Stimulated activated CD8-positive, alpha-beta memory T cell treated with anti-CD3 and anti-CD28 coated beads, Interleukin-7, amount 100 ng/mL, for 24 hours (primary cell): Measurements from ENCODE around the gene DYNC1LI2.
A peak's percentile ranks its signal among the peaks of the same experiment; 100 is the strongest.
"Not testable (repeated sequence)": the region's sequence is repeated elsewhere in the genome, so short reads cannot be mapped to it uniquely, and the experiment has no call there.

Experiments used
- DNase-seq: peaks from one replicate; pipeline ENCODE4 v3.0.0-alpha.2; 2020; ENCODE audit warnings: low read depth

Gene DYNC1LI2

DNA sequence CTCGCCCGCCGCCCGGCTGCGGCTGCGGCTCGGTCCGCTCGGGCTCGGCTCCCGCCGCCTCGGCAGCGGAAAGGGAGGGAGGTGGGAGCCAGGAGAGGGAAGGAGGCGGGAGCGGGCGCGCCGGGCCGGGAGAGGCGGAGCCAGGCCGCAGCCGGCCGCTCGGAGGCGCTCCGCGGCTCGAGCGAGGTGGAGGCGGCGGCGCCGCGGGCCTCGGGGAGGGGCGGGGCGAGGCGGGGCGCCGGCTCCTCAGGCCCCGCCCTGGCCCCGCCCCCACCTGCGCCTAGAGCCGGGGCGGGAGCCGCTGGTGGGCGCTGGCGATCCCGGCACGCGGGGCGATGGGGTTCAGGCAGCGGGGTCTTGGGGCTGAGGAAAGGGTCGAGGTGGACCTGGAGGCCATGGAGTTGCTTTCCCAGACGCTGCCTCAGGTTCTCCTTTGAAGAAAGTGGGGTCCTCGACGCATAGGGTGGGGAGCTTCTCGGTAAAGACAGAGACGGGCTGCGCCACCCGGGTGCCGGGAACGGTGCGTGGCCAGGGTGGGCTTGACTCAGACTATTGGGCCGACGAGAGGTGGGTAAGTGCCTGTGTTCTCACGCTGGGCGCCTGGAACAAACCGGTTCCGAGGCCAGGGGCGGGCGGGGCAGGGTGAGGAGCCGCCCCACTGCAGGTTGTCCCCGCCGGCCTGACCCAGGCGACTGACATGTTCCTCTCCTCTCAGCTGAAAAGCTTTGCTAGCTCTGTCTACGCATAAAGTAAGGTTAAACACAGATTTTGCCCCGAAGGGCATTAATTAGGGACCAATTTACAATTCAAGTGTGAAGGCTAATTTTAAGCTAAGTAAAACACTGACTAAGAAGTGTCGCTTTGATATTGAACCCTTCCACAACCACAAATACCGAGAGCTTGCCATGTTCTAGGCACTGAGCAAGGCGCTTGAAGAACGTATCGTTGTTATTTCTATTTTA is 54.5 kb downstream of the DYNC1LI2 start, which contains the start of gene CMTM4:
TSS of gene CMTM4 (minus strand) at position 75 of the 962 bp plus-strand sequence. CDS start 218 bp downstream, outside the sequence.
- peak; percentile 38 for DNase-seq

DNA sequence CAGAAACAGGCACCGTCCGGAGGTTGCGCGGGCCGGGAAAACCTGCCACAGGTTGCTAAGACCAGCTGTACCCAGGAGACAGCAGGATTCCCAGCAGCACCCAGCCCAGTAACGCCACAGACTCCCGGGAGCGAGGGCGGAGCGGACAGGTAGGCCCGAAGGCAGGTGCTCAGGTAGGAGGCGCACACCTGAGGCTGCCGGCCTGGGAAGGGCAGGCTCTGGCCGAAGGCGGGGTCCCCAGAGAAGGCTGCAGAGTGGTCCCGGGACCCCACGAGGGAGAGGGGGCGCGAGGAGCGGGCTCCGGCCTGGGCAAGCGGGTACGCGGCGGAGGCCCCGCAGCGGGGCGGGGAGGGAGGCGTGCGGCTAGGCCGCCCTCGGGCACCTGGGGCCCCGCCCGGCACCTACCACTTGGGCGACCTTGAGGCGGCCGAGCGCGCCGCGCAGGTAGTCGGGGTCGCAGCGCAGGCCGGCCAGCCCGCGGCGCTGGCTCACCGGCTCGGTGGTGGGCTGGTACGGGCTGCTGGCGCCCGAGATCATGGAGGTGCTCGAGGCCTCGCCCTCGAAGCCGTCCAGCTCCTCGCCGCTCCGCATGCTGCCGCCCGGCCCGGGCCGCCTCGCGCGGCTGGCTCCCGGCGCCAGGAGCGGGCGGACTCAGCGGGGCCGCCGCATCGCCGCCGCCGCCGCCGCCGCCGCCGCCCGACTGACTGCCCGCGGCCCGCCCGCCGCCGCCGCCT is 55.3 kb downstream of the DYNC1LI2 start:
- no peak for DNase-seq

DNA sequence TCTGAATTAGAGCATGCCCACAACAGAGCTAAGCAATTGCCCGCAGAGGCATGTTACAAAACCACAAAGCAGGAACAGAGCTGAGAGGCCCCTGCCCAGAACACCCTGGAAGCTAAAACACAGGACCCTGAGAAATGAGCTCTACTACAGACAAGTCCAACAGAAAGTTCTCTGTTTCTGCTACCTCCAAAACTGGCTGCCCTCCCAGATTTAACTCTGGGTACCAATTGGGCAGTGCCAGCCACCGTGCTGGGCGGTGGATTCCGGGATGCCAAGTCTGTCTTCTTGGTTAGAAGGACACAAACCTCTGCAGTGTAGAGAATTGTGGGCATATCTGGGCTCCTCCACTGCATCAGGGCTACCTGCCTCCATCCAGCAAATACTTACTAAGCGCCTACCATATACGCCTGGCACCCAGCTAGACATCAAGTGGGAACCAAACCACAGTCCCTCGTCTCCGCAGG is 55.9 kb downstream of the DYNC1LI2 start:
- DNase-seq = no peak

DNA sequence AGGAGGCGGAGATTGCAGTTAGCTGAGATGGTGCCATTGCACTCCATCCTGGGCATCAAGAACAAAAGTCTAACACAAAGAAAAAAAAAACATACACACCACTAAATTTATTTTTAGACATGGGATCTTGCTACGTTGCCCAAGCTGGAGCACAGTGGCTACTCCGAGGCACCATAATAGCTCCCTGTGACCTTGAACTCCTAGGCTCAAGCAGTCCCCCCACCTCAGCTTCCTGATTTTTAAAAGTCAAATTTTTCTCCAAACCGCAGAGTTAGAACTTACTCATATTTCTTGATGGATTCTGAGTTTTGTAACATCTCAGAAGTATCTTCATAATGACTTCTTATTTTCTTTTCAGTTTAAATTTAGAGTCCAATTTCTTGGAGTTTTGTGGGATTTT is 58.3 kb downstream of the DYNC1LI2 start:
- DNase-seq = no peak

DNA sequence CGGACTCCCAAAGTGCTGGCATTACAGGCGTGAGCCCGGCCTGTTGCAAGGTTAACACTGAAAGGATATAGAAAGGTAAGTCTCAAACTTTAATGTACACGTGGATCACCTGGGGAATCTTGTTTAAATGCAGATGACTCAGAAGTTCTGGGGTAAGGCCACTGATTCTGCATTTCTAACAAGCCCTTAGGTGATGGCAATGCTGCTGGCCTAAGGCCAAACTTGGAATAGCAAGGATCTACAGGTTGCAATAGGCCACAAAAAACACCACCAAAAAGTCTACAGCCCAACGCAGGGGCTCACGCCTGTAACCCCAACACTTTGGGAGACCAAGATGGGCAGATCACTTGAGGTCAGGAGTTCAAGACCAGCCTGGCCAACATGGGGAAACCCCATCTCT is 59.1 kb downstream of the DYNC1LI2 start:
- no peak for DNase-seq

DNA sequence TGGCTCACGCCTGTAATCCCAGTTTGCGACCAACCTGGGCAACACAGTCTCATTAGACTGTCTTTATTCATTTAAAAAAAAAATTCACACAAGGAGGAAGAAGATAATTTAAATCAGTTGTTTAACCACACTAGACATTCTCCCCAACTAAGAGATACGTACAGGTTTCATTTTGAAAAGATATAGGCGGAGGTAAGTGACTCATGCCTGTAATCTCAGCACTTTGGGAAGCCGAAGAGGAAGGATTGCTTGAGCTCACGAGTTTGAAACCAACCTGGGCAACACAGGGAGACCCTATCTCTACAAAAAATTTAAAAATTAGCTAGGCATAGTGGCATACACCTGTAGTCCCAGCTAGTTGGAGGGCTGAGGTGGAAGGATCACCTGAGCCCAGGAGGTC is 60.2 kb downstream of the DYNC1LI2 start:
- DNase-seq = no peak

DNA sequence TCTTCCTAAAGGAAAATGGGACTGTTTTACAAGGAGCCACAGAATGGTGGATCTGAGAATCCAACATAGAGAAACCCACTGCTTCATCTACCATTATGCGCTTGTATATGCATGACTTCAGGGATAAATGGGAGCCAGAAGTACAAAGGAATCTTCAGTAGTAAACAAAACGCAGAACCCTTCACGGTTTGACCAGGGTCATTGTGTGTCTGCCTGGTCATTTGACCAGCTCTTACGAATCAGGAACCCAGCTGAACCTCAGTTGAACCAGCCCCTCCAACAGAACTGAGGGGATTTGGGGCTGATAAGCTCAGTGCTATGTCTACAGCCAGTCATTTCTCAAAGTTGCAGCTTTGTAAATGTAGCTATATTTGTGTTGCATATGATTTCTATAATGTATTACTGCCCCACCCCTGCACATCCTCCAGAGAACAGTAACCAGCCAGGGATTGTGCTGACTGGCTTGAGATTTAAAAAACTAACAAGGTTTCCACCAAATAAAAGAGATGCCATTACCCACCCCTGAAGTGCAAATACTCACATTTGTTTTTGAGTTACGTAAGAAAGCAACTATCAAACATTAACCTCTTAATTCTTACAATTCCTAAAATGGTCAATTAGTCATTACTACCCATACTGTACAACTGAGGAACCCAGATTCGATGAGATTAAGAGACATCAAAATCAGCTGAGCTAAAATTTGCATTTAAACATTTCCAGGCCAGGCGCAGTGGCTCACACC is 61.1 kb downstream of the DYNC1LI2 start:
- no peak for DNase-seq

DNA sequence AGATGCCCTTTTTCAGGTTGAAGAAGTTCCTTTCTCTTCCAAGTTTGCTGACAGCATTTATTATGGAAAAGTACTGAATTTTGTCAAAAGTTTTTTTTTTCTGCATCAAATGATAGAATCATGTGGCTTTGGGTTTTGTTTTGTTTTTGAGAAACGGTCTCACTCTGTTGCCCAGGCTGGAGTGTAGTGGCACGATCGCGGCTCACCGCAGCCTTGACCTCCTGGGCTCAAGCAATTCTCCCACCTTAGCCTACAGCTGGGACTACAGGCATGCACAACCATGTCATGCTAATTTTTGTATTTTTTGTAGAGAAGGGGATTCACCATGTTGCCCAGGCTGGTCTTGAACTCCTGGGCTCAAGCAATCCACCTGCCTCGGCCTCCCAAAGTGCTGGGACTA is 62.1 kb downstream of the DYNC1LI2 start:
- DNase-seq = no peak

DNA sequence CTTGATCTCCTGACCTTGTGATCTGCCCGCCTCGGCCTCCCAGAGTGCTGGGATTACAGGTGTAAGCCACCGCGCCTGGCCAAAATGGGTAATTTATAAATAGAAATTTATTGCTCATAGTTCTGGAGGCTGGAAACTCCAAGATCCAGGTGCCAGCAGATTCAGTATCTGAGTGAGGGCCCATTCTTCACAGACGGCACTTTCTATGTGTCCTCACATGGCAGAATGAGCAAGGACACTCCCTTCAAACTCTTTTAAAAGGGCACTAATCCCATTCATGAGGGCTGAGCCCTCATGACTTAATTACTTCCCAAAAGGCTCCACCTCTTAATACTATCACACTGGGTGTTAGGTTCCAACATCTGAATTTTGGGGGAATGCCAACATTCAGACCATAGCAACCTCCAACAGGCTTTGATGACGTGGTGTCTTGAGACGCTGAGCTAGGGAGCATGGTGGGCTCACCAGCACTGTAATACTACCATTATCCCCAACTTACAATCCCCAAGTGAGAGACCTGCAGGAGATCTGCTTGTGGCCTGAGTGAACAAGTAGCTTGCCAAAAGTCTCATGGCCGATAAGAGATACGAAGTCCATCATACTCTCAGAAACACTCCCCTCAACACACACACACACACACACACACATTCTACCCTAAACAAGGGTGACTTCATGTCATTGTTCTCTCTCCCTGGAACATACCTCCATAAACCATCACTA is 63.3 kb downstream of the DYNC1LI2 start:
- no peak for DNase-seq

DNA sequence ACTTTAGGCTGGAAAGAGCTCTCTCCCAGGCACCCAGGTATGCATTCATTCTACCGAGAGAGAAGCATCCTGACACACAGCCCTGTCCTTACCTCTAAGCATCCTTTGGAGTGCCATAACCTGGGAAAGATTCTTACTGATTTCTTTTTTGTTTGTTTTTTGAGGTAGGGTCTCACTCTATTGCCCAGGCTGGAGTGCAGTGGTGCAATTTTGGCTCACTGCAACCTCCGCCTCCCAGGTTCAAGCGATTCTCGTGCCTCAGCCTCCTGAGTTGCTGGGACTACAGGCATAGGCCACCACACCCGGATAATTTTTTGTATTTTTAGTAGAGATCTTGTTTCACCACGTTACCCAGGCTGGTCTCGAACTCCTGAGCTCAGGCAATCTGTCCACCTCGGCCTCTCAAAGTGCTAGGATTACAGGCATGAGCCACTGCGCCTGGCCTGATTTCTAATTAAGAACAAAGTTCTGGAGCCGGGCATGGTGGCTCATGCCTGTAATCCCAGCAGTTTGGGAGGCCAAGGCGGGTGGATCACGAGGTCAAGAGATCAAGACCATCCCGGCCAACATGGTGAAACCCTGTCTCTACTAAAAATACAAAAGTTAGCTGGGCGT is 65.8 kb downstream of the DYNC1LI2 start:
- DNase-seq = not testable (repeated sequence)

DNA sequence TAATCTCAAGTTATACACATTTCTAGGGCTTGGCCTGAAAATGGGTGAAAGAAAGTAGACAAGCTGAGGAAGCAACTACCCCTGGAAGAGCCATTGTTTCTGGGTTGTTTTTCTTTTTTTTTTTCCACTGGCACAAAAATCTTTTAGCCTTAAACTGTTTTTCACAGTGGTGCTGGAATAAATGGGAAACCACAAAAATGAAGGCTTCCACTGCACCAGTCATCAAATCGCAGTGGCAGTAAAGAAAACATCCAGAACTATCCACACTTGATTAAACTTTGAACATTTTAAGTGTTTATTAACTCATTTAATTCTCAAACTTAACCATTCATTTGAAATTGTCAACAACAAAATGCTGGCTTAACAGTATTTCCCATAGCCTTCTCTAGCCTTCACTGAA is 69.1 kb downstream of the DYNC1LI2 start:
- no peak for DNase-seq

DNA sequence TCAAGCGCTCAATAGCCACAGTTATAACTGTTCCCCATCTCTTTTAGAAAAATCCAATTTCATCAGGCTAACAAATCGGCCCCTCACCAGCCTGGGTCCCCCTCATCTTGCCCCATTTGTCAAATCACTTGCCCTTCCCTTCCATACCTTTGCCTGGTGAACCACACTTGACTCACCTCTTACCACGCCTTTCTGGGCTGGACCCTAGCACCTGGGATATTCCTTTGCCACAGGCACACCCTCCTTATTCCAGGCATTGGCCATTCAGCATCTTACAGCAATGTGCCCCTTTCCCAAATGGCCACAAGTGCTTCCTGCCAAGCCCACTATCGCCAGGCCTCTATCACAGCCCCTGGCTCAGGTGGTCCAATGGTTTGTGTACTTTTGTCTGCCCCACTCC is 69.7 kb downstream of the DYNC1LI2 start:
- DNase-seq = no peak

DNA sequence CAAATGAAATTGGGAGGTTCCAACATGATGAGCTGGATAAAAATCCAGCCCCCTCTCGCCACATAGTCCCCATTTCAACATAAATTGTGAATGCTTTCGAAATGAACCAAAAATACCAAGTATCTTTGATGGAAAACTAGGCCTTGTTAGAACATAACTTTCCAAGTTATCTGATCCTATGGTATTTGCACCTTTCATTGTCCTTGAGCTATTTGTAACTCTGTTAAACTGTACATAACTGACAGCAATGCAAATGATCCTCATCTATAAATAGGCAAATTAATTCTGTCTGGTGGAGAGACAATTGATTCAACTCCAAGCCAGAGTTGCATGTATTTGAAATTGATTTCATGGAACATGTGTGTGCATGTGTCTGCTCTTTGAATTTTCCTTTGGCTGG is 73.1 kb downstream of the DYNC1LI2 start:
- DNase-seq = no peak

DNA sequence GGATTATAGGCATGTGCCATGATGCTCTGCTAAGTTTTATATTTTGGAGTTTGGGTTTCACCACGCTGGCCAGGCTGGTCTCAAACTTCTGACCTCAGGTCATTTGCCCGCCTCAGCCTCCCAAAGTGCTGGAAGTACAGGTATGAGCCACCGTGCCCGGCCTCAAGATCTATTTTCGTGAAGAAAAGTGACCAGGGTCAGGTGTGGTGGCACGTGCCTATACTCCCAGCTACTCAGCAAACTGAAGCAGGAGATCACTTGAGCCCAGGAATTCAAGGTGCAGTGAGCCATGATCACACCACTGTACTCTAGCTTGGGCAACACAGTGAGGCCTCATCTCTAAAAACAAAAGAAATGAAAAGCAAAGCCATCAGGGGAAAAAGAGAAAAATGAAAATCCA is 73.6 kb downstream of the DYNC1LI2 start:
- no peak for DNase-seq

DNA sequence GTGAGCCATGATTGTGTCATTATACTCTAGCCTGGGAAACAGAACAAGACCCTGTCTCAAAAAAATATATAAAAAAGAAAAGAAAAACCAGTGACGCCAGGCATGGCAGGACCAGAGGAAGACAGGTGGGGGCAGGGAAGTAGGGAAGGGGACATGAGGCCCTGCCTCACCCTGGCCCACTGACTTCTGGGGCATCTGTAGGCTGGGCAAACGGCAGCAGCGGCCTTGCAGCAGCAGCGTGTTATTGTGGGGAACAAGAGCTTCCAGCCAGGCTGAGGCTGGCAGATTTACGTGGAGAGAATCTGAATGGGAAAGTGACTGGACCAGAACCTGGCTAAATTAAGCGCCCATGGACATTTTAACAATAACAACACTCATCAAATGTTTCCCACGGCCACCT is 74.2 kb downstream of the DYNC1LI2 start:
- DNase-seq = no peak

DNA sequence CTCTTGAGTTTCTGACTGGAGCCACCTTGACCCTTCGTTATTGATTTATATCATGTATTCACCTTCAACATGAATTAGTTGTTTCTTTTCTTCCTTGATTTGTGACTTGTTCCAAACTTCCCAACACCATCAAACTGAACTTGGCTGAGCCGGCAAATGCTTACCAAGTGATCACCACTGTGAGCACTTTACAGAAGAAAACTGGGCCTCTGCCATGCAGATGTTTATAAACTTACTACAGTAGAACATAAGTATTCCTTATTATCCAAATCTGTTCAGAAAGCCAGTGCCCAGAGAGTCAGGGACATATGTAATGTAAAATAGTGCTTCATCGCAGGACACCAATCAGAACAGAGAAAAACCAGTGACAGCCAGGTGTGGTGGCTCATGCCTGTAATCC is 74.8 kb downstream of the DYNC1LI2 start:
- DNase-seq = no peak

DNA sequence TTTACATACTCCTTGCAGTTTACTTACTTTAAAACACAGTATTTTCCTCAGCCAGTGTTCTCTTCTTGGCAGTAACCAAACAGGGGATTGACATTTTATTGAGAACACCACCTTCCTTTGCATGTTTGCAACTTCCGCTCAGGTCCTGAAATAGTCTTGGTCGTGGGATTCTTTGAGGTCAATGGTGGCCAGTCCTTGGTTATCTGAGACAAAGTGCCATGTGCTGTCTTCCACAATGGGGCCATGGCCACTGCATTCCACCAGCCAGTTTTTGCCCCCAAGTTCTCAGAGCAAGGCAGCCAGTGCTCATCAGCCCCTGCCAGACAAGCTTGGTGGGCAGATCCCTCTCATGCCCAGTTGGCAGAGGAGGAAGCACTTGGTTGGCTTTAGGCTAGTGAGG is 77.7 kb downstream of the DYNC1LI2 start:
- DNase-seq = no peak
